ENCODE results near the gene RSU1. TPM values are rescaled to one million over a fixed set of nuclear protein-coding genes. Genes with fewer than 3 reads are reported as not detected.

RSU1 gene
- total RNA-seq, 1 donor from 2014 or later: 33.7 TPM

DNA sequence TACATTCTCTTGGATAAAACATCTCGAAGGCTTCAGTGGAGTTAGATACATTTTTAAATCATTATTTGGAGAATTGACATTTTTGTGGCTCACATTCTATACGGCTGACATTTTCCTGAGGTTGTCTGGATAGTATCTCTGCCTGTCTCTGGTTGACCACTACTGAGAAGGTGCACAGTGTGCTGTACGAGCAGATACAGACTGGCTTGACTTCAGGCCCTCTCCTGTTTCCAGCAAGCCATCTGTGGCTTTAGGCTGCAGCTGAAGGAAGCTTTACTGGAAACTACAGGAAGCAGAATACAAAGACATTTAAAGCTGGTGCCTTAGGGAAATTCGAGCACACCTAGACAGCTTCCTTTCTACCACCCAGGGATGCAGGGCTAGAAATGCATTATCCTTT is 39.3 kb upstream of the RSU1 start:
- peaks cover 24% of the 10 kb centered on the region for H3K4me1 Mint-ChIP-seq
- no peaks in the 10 kb centered on the region for H3K36me3 Mint-ChIP-seq (ENCODE audit: low read depth)
- H3K9me3 Mint-ChIP-seq: no peaks in the 10 kb centered on the region
- no peak for DNase-seq (ENCODE audit: low read depth, low spot score)
- H3K27ac Mint-ChIP-seq (ENCODE audit: unreplicated experiment): no peak overlapping the region
- H3K4me3 Mint-ChIP-seq: no peak overlapping the region
- TF ChIP-seq CTCF (conservative IDR thresholded peaks at IDR 0.05): no peak
- no peaks in the 10 kb centered on the region for H3K27me3 Mint-ChIP-seq (ENCODE audit: low read depth)

DNA sequence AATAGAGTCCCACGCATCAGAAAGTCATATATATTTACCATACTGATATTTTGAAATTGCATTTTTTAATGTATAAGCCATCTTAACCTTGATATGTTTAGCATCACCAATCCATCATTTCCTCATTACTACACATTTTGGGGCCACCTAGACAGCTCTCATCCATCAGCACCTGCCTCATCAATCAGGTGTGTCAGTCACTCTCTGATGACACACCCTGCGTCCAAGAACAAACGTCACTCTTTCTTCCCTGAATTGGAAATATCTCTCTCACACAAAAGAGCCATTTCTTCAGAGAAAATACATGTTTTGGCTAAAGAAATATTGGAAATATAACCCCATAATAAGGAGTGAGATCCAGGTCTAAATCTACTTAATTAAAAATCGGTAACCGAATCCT is 38.9 kb upstream of the RSU1 start:
- Mint-ChIP-seq H3K36me3 (ENCODE audit: low read depth) (no peaks in the 10 kb centered on the region), H3K4me3 (no peak overlapping the region), H3K4me1 (peaks cover 24% of the 10 kb centered on the region), H3K27me3 (ENCODE audit: low read depth) (no peaks in the 10 kb centered on the region), H3K9me3 (no peaks in the 10 kb centered on the region), H3K27ac (ENCODE audit: unreplicated experiment) (peak overlapping the region; percentile 38)
- no peak for TF ChIP-seq CTCF (conservative IDR thresholded peaks at IDR 0.05)
- DNase-seq (ENCODE audit: low read depth, low spot score): no peak

DNA sequence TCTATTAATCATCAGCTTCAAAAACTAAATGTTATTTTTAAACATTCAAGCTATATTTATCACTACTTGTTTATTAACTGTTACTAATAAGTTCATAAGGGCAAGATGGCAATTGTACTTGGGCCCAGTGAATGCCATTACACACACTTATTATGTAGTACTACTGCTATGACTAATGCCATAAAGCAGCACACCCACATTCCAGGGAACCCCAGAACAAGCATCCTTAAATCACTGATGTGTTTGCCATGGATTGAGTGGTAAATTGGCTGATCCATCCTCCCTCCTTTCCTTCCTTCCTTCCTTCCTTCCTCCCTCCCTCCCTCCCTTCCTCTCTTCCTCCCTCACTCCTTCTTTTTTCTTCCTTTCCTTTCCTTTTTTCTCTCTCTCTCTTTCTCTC is 37.4 kb upstream of the RSU1 start:
- H3K27ac Mint-ChIP-seq (ENCODE audit: unreplicated experiment): no peak overlapping the region
- no peak overlapping the region for H3K4me3 Mint-ChIP-seq
- no peaks in the 10 kb centered on the region for H3K27me3 Mint-ChIP-seq (ENCODE audit: low read depth)
- H3K4me1 Mint-ChIP-seq: peaks cover 24% of the 10 kb centered on the region
- DNase-seq (ENCODE audit: low read depth, low spot score): no peak
- H3K9me3 Mint-ChIP-seq: no peaks in the 10 kb centered on the region
- H3K36me3 Mint-ChIP-seq (ENCODE audit: low read depth): no peaks in the 10 kb centered on the region
- no peak for TF ChIP-seq CTCF (conservative IDR thresholded peaks at IDR 0.05)

DNA sequence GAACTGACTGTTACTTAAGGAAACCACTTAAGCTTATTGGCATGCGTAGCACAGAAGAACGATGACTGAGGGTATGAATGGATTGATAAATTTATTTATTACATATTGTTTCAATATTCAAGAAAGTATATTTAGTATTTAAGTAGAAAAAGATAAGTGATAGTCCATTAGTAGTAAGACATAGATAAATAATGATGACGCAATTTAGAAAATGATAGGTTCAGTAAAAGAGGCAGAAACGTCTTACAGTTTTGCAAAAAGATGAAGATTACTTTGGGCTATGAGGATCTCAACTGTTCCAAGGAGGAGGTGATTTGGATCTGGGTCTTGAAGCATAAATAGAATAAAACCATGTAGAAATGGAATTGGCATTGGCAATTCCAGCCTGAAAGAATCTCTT is 36.6 kb upstream of the RSU1 start:
- no peaks in the 10 kb centered on the region for H3K36me3 Mint-ChIP-seq (ENCODE audit: low read depth)
- no peak for DNase-seq (ENCODE audit: low read depth, low spot score)
- TF ChIP-seq CTCF (conservative IDR thresholded peaks at IDR 0.05): no peak
- H3K4me1 Mint-ChIP-seq: peaks cover 29% of the 10 kb centered on the region
- H3K27ac Mint-ChIP-seq (ENCODE audit: unreplicated experiment): no peak overlapping the region
- no peak overlapping the region for H3K4me3 Mint-ChIP-seq
- no peaks in the 10 kb centered on the region for H3K27me3 Mint-ChIP-seq (ENCODE audit: low read depth)
- H3K9me3 Mint-ChIP-seq: no peaks in the 10 kb centered on the region

DNA sequence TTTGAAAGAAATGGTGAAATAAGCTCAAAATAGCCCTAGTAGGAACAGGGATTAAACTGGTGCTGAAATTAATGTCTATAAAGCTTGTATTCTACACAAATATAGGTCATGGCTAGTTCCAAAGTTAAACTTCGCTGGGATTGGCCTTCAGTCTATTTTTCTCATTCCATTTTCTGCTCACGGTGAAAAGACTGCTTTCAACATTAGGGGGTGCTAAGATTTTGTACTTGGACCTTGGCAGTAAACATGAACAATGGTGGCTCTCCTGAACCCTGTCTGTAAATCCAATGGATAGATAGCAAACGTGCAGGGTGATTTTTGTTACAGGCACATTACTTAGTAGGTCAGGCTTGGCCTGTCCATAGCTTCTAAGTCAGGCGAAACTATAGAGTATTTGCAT is 36.0 kb upstream of the RSU1 start:
- Mint-ChIP-seq H3K9me3 (no peaks in the 10 kb centered on the region), H3K4me3 (no peak overlapping the region), H3K36me3 (ENCODE audit: low read depth) (no peaks in the 10 kb centered on the region), H3K4me1 (peaks cover 30% of the 10 kb centered on the region), H3K27ac (ENCODE audit: unreplicated experiment) (no peak overlapping the region), H3K27me3 (ENCODE audit: low read depth) (no peaks in the 10 kb centered on the region)
- TF ChIP-seq CTCF (conservative IDR thresholded peaks at IDR 0.05): peak; percentile 48
- no peak for DNase-seq (ENCODE audit: low read depth, low spot score)

DNA sequence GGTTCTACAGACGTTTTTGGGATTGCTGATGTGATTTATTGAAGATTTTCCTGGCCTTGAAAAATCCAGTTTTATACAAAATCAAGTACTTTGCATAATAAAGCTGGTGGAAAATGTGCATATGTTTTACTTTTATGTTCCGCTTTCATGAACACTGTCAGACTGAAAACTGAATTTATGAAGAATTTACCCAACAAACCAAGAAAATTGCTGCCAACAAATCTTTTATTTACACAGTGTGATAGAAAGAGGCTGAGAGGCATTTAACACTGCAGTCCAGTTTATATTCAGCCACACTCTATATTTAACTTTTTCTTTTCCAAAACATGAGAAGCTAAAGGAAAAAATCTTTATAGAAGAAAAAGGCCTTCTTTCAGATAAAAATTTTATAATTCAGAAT is 35.4 kb upstream of the RSU1 start:
- no peaks in the 10 kb centered on the region for H3K9me3 Mint-ChIP-seq
- H3K27me3 Mint-ChIP-seq (ENCODE audit: low read depth): no peaks in the 10 kb centered on the region
- no peak for TF ChIP-seq CTCF (conservative IDR thresholded peaks at IDR 0.05)
- H3K27ac Mint-ChIP-seq (ENCODE audit: unreplicated experiment): no peak overlapping the region
- H3K4me3 Mint-ChIP-seq: no peak overlapping the region
- no peaks in the 10 kb centered on the region for H3K36me3 Mint-ChIP-seq (ENCODE audit: low read depth)
- no peak for DNase-seq (ENCODE audit: low read depth, low spot score)
- peaks cover 30% of the 10 kb centered on the region for H3K4me1 Mint-ChIP-seq
